ENCODE results near the gene YJU2.
A peak's percentile ranks its signal among the peaks of the same experiment; 100 is the strongest.

YJU2 gene

GRCh38 chr19:4298810-4299550 lies 52.1 kb downstream of the YJU2 start:
- no peak for DNase-seq (ENCODE audit: low read depth in 2 of 2)

GRCh38 chr19:4300589-4300988 lies 53.7 kb downstream of the YJU2 start:
- no peak for DNase-seq (ENCODE audit: low read depth in 2 of 2)

- no peak for DNase-seq (ENCODE audit: low read depth in 2 of 2)
These were observed 54.8 kb downstream of the YJU2 start for GRCh38 chr19:4301590-4302242.

GRCh38 chr19:4302243-4302640 lies 55.4 kb downstream of the YJU2 start, which contains the start of gene TMIGD2:
TSS of gene TMIGD2 (minus strand) at chr19:4302389. CDS start at chr19:4302385, 4 bp downstream.
- DNase-seq (ENCODE audit: low read depth in 2 of 2) = no peak

GRCh38 chr19:4303819-4304537 lies 57.1 kb downstream of the YJU2 start:
- peak in 1 of 2 donors; percentile 3 for DNase-seq (ENCODE audit: low read depth in 2 of 2)

- DNase-seq (ENCODE audit: low read depth in 2 of 2) = peak; percentile 30 to 38
These were observed 57.8 kb downstream of the YJU2 start, which contains the start of gene FSD1 for GRCh38 chr19:4304538-4305256. TSS of gene FSD1 (plus strand) at chr19:4304598. CDS start at chr19:4304747, 149 bp downstream.

GRCh38 chr19:4305257-4305612 lies 58.4 kb downstream of the YJU2 start:
- DNase-seq (ENCODE audit: low read depth in 2 of 2) = no peak

GRCh38 chr19:4305659-4306058 lies 58.8 kb downstream of the YJU2 start:
- no peak for DNase-seq (ENCODE audit: low read depth in 2 of 2)

GRCh38 chr19:4310247-4311121 lies 63.6 kb downstream of the YJU2 start:
- DNase-seq (ENCODE audit: low read depth in 2 of 2) = no peak

GRCh38 chr19:4313847-4314490 lies 67.1 kb downstream of the YJU2 start:
- no peak for DNase-seq (ENCODE audit: low read depth in 2 of 2)

- no peak for DNase-seq (ENCODE audit: low read depth in 2 of 2)
These were observed 70.1 kb downstream of the YJU2 start for GRCh38 chr19:4316956-4317355.

GRCh38 chr19:4318460-4318859 lies 71.6 kb downstream of the YJU2 start:
- no peak for DNase-seq (ENCODE audit: low read depth in 2 of 2)

Data from stimulated activated CD8-positive, alpha-beta memory T cell treated with anti-CD3 and anti-CD28 coated beads, Interleukin-15, amount 100 ng/mL, for 4 hours (primary cell).